Fibroblast of skin of right quadriceps (primary cell): Measurements from ENCODE around the gene CEP63.

Experiments used
- DNase-seq: peaks from one replicate; pipeline ENCODE4 v3.0.0-alpha.2; 2013

Gene CEP63

DNA sequence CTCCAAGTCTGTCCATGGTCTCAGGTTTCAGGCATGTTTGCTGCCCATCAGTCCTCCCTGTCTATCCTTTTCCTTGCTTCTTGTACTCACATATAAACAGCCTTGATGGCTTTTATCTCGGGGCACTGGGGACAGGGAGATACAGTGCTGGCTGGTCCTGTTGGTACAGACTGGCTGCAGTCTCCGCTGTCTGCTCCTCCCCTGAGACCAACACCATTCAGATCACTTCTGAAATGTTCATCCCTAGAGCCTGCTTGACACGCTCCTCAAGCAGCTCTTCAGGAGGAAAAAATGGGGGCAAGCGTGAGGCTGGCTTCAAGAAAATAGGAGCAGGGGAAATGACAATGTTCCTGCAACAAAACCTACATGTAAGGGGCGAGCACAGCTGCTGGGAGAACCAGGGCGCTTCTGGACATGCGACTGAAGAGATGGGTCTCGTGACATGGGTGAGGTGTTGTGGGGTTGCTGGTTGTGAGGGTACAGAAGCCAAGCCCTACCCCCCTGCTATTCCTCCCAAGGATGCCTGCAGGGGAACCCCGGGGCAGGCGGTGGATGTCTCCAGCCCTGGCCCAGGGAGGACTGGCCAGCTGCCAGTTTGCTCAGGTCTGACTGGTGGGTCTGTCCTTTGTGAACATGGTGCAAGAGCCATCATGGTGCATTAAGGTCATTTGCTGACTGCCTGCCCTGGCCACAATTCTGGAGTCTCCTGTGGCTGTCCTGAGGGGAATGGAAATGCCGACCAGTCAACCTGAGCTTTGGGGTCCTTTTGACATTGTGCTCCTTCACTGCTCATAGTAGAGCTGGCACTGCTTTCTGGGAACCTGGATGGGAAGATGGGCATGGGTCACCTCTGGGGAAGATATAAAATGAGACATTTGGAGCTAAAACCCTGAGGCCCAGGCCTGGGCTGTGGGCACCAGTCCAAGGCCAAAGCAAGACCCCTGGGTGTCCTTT is 124.9 kb downstream of the CEP63 start:
- DNase-seq: no peak

DNA sequence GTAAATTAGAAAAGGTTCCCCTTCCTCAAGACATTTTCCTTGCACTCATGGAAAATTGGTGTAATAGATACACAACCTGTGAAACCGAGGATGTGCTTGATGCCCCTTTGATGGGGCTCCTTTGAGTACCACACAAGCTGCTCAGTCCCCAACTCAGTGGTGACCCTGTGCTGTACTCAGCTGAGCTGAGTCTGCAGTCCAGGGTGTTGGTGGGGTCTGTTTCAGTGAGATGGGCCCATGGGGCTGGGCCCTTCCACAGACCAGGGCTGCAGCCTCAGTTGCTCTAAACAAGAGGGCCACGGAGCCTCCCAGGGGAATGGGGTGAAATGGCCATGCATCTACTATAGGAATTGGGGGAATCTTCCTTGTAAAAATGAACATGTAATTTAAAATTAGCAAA is 125.7 kb downstream of the CEP63 start:
- DNase-seq: no peak

DNA sequence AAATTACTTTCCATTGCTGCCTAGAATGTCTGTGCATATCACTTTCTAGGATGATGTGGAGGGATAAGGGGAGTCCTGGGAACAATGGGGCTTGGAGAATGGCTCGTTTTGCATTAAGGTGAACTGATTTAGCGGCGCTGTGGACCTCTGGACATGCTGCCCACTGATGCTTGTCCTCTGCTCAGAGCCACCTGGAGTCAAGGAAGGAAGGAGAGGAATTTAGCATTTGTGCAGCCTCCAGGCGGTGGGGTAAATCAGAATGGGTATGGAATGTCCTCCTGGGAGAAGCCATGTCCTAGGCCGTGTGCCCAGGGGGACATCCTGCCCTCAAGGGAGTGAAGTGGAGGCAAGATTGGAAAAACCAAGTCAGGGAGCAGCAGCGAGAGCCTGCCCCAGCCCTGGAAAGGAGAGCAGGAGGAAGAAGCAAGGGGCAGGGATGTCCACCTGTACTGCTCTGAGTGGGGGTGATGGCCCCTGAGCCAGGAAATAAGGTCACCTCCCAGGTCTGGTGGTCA is 127.2 kb downstream of the CEP63 start:
- no peak for DNase-seq

DNA sequence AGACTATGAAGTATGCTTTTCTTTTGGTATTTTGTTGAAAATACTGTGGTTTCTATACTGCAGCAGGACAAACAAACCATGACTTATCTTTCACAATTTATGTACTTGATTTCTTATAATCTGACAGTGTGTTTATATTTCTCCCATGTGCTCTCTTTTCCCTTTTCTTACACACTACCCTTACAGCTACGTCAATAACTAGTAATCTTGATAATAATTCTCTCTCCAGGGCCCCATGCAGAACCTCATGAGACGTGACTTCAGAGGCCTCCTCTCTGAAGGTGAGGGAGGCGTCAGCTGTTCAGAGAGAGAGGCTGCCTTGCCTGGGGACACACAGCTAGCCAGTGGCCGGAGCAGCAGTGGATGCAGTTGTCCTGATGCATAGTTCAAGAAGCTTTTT is 129.1 kb downstream of the CEP63 start:
- DNase-seq: no peak

DNA sequence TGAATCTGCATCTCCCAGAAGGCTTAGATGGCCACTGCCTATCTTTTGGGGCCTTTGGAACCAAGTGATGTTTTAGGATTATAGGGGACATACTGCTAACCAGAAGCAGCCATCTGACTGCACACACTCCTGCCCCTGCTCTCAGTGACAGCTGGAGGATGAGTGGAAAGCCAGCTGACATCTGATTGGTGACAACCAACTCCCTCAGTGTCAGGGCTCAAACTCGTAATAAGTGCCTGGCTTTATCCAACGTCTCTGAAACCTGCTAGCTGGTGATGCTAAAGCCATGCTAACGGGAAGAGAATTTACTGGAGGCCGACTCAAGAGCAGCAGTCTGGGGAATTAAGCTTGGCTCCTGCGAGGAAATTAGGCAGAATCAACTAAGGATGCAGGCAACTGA is 129.9 kb downstream of the CEP63 start:
- DNase-seq: no peak

DNA sequence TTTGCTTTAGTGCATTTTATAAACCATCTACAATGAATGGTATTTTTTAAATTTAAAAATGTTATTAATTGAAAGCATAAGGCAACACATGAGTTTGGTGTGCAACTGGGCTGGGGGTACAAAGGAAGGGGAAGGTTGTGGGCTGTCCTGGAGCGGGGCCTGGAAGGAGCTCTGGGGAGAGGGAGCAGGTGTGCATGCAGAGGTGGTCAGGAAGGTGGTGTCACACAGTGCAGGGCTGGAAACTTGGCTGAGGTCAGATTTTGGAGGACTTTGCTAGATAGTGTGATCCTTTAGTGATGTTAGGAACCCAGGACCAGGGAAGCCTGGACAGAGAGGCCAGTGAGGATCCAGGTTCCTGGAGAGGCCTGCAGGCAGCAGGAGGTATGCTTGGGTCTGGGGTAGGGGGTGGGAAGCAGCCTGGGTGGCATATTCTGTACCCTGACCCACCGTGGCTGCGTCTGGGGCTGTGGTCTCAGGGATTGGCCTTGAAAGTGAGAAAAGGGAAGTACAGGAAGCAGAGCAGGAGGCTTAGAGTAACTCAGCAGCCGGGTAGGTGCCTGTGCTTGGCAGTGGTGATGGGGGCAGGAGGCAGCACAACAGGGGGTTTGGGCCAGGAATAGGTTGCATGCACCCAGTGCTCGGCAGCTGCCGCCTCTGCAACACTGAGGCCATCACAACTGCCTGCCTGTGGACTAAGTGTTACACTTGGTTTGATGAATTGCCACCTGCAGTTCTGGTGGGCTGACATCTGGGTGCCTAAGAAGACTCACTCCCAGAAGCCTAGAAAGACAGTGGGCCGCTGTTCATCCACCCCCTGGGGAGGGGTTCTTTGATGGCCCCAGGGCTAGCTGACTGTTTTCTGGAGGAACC is 132.0 kb downstream of the CEP63 start:
- DNase-seq: no peak

DNA sequence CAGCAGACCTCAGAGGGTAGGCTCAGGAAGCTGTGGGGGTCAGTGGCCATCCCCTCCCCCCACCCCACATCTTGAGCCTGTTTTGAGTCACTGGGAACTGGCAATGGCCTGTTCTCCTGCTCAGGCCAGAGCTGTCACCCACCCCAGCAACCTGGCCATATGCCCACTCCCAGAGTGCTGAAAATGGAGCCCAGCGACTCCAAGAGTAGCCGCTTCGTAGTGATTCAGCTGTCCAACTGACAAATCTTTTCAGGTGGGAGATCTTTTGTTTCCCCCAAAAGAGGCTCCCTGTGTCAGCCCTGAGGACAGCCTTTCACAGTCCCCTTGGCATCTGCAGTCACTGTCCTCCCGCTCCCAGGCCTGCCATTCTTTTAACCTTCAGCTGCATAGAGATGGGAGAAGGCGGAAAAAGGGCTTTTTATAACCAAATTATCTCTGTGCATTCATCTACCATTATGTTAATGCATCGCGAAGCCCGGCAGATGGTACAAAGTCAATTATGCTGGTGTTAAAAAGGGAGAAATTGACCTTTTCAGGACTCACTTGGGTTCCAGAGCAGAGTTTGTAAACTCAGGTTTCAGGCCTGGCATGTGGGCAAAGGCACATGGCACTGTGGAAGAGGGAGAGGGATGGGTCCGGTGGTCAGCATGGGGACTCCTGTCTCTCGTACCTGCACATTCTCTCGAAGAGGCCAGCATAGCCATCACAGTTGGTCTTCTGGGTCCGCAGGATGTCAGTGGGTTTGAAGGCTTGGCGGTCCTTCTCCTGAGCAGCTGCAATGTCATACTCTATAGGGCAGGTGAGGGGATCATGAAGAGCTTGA is 132.8 kb downstream of the CEP63 start:
- no peak for DNase-seq

DNA sequence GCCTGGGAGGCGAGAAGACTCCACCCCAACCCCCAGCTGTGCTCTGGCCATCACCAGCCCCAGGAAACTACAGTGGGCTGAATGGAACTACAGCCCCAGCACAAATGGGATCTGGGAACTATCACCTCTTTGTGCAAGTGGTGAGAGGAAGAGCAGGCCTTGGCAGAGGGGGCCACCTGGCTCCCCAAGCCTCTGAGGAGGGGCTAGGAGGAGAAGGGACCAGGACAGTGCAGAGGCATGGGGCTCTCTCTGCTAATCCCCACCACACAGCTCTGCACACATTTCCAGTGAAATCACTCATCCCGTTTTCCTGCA is 133.4 kb downstream of the CEP63 start:
- DNase-seq: no peak

DNA sequence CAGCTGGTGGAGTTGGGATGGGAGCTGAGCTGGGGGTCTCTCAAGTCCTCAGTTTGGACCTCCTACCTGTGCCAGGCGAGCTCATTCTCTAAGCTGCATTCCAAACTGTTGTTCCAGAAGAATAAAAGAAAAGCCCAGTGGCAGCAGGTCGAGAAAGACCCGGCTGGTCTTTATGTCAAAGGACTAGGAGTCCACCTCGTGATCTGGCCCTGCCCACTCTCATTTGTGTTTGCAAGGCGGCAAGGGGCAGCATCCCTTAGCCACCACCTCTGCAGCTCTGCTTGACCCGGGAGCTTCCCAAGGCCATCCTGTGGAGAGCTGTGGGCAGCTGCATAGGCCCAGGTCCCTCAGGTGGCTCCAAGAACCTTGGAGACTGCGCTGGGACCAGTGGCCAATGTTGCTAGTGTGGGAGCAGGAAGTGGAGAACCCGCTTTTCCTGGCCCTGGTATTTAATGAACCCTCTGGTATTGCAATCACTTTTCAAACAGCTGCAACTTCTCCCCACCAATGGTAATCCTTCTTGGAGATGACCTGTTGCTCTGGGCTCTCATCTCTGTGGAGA is 134.1 kb downstream of the CEP63 start:
- DNase-seq: no peak

DNA sequence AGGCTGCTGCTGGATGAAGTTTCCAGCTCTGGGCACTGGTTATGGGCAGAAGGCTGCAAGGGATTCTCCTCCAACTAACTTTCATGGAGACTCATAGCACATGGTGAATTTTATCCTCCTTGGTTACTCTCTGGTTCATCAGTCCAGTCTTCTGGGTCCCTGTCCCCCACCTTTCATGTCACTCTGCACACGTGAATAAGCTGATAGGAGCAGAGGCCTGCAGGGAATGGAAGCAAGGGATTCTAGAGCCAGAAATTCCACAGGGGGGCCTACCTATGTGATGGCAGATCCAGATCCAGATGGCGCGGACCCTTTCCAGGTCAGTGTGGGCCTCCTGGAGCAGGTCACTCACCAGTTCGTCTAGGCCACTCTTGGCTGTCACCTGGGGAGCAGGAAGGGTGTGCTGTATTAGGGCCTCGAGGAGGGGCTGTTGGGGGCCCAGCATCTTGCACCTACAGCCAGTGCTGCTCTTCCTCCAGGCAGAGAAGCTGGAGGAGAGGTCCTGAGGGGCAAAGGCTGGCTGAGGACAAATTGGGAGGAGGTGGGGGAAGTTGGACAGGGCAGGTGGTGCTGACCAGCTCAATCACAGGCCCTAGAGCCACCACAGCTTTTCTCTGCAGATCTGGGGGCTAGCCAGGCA is 134.7 kb downstream of the CEP63 start:
- DNase-seq: no peak

DNA sequence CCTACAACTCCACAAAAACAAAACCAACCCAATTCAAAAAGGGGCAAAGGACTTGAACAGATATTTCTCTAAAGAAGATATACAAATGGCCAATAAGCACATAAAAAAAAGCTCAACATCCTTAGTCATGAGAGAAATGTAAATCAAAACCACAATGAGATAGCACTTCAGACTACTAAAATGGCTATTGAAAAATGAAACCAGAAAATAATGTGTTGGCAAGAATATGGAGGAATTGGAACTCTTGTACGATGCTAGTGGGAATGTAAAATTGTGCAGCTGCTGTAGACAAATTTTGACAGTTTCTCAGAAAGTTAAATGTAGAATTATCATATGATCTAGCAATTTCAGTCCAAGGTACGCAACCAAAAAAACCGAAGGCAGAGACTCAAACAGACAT is 136.0 kb downstream of the CEP63 start:
- DNase-seq: no peak

DNA sequence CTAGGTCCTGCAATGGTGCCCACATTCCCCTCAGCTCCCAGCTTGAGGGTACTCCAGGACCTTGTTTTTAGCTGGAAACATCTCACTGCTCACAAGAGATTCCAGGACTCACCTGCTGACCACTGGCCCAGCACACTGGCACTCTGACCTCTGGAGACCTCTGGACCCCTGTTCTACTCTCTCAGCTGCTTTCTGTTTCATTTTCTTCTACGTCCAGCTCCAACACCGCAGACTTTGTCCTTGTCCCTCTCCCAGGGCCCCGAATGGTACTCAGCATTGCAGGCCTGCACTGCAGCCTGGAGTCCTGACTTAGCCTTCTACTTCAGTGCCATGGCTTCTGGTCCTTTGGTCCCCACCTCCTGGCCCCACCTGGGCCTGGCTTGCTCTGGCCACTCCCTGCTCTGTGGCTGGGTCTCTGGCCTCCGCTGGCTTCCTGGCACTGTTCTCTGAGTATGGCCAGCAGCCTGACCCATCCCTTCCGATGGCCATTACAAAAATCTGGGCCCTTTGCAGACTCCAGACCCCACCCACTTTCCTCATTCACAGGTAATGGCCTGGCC is 137.0 kb downstream of the CEP63 start:
- DNase-seq: no peak

DNA sequence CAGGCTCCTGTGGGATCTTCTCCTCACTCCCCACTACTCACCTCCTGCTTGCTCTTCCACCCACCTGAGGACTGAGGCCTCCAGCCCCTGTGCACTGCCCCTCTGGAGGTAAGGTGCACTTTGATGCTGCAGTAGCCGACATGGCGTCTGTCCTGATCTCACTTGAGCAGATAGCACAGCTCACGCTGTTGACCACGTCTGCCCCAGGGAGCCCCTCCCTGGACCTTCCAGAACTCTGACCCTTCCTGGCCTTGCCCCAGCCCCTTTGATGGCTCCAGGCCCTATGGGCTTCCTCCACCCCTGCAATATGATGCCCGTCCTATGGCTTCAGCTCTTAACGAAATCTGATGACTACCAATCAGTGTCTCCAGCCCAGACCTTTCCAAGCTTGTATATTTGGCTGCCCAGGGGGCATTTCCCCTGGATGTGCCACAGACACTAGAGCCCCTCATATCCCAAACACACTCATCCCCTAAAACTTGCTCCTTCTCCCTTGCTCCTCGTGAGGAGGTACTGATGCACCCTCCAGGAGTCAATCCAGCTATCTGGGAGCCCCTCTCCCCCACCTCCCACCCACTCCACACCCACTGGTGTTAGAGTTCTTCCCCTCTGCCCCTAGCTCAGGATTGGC is 137.9 kb downstream of the CEP63 start:
- no peak for DNase-seq
